Loucy (cell line): ENCODE measurements around the gene UTP14C.

Source experiments
- H2AFZ ChIP-seq: fragments of 200-600 bp; sonication (generic); 2 replicates; pipeline ENCODE4 v1.6.0; 2016; ENCODE audit warnings: antibody characterized with exemption, mild to moderate bottlenecking, low read length, moderate library complexity
- H3F3A ChIP-seq: fragments of 200-600 bp; 2 replicates; pipeline ENCODE4 v1.6.0; 2016; ENCODE audit warnings: antibody characterized with exemption, low read depth, mild to moderate bottlenecking
- H3K27me3 ChIP-seq: fragments of 200-600 bp; sonication (generic); 2 replicates; pipeline ENCODE4 v1.6.1; 2014; ENCODE audit warnings: low read length, mild to moderate bottlenecking; ENCODE audit not compliant: insufficient read depth, poor library complexity, severe bottlenecking
- H3K36me3 ChIP-seq: fragments of 200-600 bp; sonication (generic); 2 replicates; pipeline ENCODE4 v1.6.1; 2016; ENCODE audit warnings: low read length; ENCODE audit not compliant: insufficient read depth
- H3K4me1 ChIP-seq: fragments of 200-600 bp; sonication (generic); 2 replicates; pipeline ENCODE4 v1.5.1; 2014; ENCODE audit warnings: low read length, mild to moderate bottlenecking; ENCODE audit not compliant: insufficient read depth, poor library complexity, severe bottlenecking
- H3K4me2 ChIP-seq: fragments of 200-600 bp; sonication (generic); 2 replicates; pipeline ENCODE4 v1.6.0; 2014; ENCODE audit warnings: antibody characterized with exemption, low read length, low read depth, mild to moderate bottlenecking; ENCODE audit not compliant: poor library complexity, severe bottlenecking
- H3K4me3 ChIP-seq: fragments of 200-600 bp; sonication (generic); 2 replicates; pipeline ENCODE4 v1.5.1; 2014; ENCODE audit warnings: low read length, mild to moderate bottlenecking, mixed read lengths; ENCODE audit not compliant: poor library complexity, severe bottlenecking
- H3K79me2 ChIP-seq: fragments of 200-600 bp; sonication (generic); 2 replicates; pipeline ENCODE4 v1.6.1; 2014; ENCODE audit warnings: low read length; ENCODE audit not compliant: insufficient read depth
- H3K9ac ChIP-seq: fragments of 200-600 bp; sonication (generic); 2 replicates; pipeline ENCODE4 v1.6.0; 2014; ENCODE audit warnings: mild to moderate bottlenecking, low read depth, low read length, moderate library complexity; ENCODE audit not compliant: poor library complexity, severe bottlenecking
- H3K9me2 ChIP-seq: fragments of 200-600 bp; sonication (generic); replicated peaks from 2 replicates; pipeline ENCODE4 v1.6.1; 2016; ENCODE audit warnings: low read depth, low read length, mixed read lengths
- H3K9me3 ChIP-seq: fragments of 200-600 bp; sonication (generic); 2 replicates; pipeline ENCODE4 v1.6.1; 2014; ENCODE audit warnings: mild to moderate bottlenecking, antibody characterized with exemption, low read length, low read depth; ENCODE audit not compliant: insufficient read depth
- H4K20me1 ChIP-seq: fragments of 200-600 bp; sonication (generic); 2 replicates; pipeline ENCODE4 v1.6.0; 2014; ENCODE audit warnings: antibody characterized with exemption, low read length, mild to moderate bottlenecking; ENCODE audit not compliant: insufficient read depth, poor library complexity, severe bottlenecking
- EZH2phosphoT487 ChIP-seq: fragments of 200-600 bp; IDR thresholded peaks from 2 replicates; pipeline ENCODE4 v1.6.1; 2018; ENCODE audit warnings: antibody characterized with exemption, mild to moderate bottlenecking, moderate library complexity, borderline replicate concordance
- TF ChIP-seq, protein P1 (sequence below): fragments of 200-600 bp; sonication (generic); conservative IDR thresholded peaks from 2 replicates; pipeline ENCODE4 v1.5.1; 2014; ENCODE audit warnings: mild to moderate bottlenecking, antibody characterized with exemption, low read length

The UTP14C gene

DNA sequence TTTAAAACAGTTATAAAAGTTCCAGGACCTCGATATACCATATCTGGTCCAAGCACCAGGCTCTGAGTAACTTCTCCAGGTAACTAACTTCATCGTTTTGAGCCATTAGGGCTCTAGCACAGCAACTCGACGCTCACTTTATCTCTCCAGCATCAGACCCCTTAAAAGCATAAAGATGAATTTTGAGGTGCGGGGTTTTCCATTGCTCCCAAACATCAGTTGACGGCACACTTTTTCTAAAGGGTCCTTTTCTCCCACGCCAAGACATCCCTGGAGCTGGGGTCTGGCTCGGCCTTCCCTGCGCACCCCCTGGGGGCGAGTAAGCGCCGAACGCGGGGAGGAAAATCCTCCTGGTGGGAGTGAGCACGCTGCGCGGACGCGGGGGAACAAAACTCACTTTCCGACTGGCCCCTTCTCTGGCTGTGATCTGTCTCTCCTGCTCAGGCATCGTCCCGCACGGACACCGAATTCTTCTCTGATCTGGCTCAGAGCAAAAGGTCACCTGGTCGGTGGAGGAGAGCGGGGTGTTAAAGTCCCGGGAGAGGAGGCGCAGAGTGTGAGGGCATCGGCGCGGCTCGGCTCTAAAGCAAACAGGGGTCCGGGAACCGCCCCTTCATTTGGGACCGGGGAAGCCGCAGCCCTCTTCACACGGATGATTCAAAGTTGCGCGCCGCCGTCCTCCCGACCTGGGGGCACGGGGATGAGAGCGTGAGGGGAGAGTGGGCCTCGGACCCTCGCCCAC, 13.4 kb upstream of the UTP14C start, which contains the start of gene ATP7B:
TSS of gene ATP7B (minus strand) at position 561 of the 742 bp plus-strand sequence. CDS start at position 448, 113 bp downstream.
- Histone ChIP-seq H4K20me1 (peaks cover 12% of the 10 kb centered on the region), H3K9me3 (no peaks in the 10 kb centered on the region), H3K9ac (peak within 1 kb of the TSS; percentile 82), H3K4me1 (peaks cover 19% of the 10 kb centered on the region), H3K4me2 (peak within 1 kb of the TSS; percentile 88), H3K9me2 (no peaks in the 10 kb centered on the region), H3K79me2 (peaks cover 36% of the 10 kb centered on the region), H3K27me3 (peaks cover 20% of the 10 kb centered on the region), H3K4me3 (peak within 1 kb of the TSS; percentile 91), H3F3A (no peaks in the 10 kb centered on the region), H2AFZ (peak within 1 kb of the TSS; percentile 99), H3K36me3 (no peaks in the 10 kb centered on the region)
- TF ChIP-seq, protein P1, sequence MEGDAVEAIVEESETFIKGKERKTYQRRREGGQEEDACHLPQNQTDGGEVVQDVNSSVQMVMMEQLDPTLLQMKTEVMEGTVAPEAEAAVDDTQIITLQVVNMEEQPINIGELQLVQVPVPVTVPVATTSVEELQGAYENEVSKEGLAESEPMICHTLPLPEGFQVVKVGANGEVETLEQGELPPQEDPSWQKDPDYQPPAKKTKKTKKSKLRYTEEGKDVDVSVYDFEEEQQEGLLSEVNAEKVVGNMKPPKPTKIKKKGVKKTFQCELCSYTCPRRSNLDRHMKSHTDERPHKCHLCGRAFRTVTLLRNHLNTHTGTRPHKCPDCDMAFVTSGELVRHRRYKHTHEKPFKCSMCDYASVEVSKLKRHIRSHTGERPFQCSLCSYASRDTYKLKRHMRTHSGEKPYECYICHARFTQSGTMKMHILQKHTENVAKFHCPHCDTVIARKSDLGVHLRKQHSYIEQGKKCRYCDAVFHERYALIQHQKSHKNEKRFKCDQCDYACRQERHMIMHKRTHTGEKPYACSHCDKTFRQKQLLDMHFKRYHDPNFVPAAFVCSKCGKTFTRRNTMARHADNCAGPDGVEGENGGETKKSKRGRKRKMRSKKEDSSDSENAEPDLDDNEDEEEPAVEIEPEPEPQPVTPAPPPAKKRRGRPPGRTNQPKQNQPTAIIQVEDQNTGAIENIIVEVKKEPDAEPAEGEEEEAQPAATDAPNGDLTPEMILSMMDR = no peak
- TF ChIP-seq EZH2phosphoT487 = no peak

DNA sequence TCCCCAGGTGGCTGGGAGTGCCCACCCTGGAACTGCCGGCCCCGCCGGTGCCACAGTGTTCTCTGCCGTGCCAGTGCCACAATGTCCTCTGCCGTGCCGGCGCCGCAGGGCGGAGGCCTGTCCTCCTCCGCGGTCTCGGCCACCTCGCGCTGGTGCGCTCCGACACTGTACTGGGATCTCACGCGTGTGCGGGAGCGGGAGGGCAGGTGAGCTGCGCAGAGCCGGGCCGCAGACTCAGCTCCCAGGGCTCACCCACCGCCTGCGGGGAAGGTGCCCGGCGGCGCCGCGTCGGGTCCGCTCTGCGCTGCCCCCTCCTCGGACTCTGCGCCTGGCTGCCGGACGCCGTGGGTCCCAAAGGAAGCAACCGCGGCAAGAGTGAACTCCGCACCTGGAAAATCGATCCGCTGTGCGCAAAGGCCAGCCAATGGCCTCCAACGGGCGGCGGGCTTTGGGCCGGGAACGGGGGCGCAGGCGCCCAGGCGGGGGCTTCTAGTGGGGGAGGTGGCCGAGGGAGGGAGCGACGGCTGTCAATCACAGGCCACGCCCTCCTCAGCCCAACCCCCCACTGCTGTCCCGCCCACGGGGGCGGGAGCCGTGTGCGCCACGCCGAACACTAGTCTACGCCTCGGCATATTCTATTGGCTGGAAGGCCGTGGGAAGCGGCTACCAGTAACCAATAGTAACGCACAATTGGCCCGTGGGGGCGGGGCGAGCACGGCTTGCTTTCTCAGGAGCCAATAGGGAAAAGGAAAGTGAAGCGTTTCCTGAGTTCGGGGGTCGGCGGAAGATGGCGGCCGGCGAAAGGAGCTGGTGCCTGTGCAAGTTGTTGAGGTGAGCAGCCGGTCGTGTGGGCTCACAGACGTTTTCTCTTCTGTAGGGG, 12.6 kb upstream of the UTP14C start, which contains the start of gene ALG11:
TSS of gene ALG11 (plus strand) at position 767 of the 880 bp plus-strand sequence. CDS start at position 788, 21 bp downstream.
- H3K9me3 ChIP-seq = no peaks in the 10 kb centered on the region
- peaks cover 12% of the 10 kb centered on the region for H4K20me1 ChIP-seq
- no peaks in the 10 kb centered on the region for H3K36me3 ChIP-seq
- TF ChIP-seq EZH2phosphoT487 = no peak
- TF ChIP-seq, protein P1 = no peak
- H2AFZ ChIP-seq = peak within 1 kb of the TSS; percentile 99
- H3K4me1 ChIP-seq = peaks cover 19% of the 10 kb centered on the region
- peak within 1 kb of the TSS; percentile 91 for H3K4me3 ChIP-seq
- no peaks in the 10 kb centered on the region for H3F3A ChIP-seq
- no peaks in the 10 kb centered on the region for H3K9me2 ChIP-seq
- peak within 1 kb of the TSS; percentile 82 for H3K9ac ChIP-seq
- H3K4me2 ChIP-seq = peak within 1 kb of the TSS; percentile 88
- peaks cover 20% of the 10 kb centered on the region for H3K27me3 ChIP-seq
- H3K79me2 ChIP-seq = peaks cover 45% of the 10 kb centered on the region

DNA sequence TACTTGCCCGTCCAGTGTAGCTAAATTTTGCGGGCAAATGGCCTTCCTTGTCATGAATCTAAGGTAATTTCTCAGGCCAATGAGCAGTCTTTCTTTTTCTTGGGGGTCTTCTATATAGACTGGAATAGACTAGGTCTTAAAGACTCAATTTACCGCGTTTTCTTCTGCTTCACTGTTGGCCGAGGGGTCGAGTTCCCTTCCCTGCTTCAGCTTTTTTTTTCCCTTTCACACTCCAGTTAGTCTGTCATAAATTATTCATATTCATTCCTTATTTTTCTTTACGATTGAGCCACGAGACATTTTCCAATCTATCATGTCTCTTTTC, 12.0 kb upstream of the UTP14C start:
- Histone ChIP-seq H2AFZ (peak overlapping the region; percentile 91), H3K9me2 (no peaks in the 10 kb centered on the region), H3K79me2 (peaks cover 50% of the 10 kb centered on the region), H3K4me1 (peaks cover 19% of the 10 kb centered on the region), H3K4me2 (peak overlapping the region; percentile 88), H4K20me1 (peaks cover 12% of the 10 kb centered on the region), H3K4me3 (peak overlapping the region; percentile 91), H3K36me3 (no peaks in the 10 kb centered on the region), H3F3A (no peaks in the 10 kb centered on the region), H3K9me3 (no peaks in the 10 kb centered on the region), H3K9ac (peak overlapping the region; percentile 82), H3K27me3 (peaks cover 20% of the 10 kb centered on the region)
- no peak for TF ChIP-seq EZH2phosphoT487
- TF ChIP-seq, protein P1 = no peak
